ENCODE measurements around the gene CRYBB2. TPM values are rescaled to one million over a fixed set of nuclear protein-coding genes. Genes with fewer than 3 reads are reported as not detected.
"Not testable (repeated sequence)": the region's sequence is repeated elsewhere in the genome, so short reads cannot be mapped to it uniquely, and the experiment has no call there.

CRYBB2 gene
- total RNA-seq, 1 experiment from 2014 or later = not detected

- not testable (repeated sequence) for H2BK5ac ChIP-seq (ENCODE audit: insufficient read length, low read length); H2BK120ac ChIP-seq (ENCODE audit: low read depth, low read length, poor library complexity, severe bottlenecking); H3K4ac ChIP-seq (ENCODE audit: low read depth, low read length); H4K20me1 ChIP-seq (ENCODE audit: control insufficient read depth, insufficient read depth, insufficient read length); H4K5ac ChIP-seq (ENCODE audit: insufficient read length, low read depth, low read length); H3K23me2 ChIP-seq (ENCODE audit: insufficient read length, low read depth, low read length, poor library complexity, severe bottlenecking); H3K27ac Mint-ChIP-seq; H4K91ac ChIP-seq (ENCODE audit: insufficient read length, low read depth, low read length); H2BK15ac ChIP-seq (ENCODE audit: low read depth, low read length); DNase-seq; H3K23ac ChIP-seq (ENCODE audit: insufficient read length, low read depth, low read length); H3K27me3 Mint-ChIP-seq (ENCODE audit: low read depth); H3K9me3 Mint-ChIP-seq; H2AFZ ChIP-seq (ENCODE audit: low read length); H3K9me3 ChIP-seq (ENCODE audit: control insufficient read depth, low read depth, low read length); H2BK20ac ChIP-seq (ENCODE audit: low read depth, low read length, poor library complexity, severe bottlenecking); H3K79me2 ChIP-seq (ENCODE audit: insufficient read depth, low read length); H3K4me3 Mint-ChIP-seq; H3K14ac ChIP-seq (ENCODE audit: insufficient read depth, low read length); H3K27me3 ChIP-seq (ENCODE audit: insufficient read depth, low read length); H4K8ac ChIP-seq (replicated peaks; ENCODE audit: insufficient read length, low read depth, low read length); H3K56ac ChIP-seq (ENCODE audit: insufficient read length, low read depth, low read length); H3K18ac ChIP-seq (ENCODE audit: insufficient read length, low read depth, low read length); H3K4me1 Mint-ChIP-seq; H3K4me1 ChIP-seq (ENCODE audit: insufficient read depth, low read length); H3K4me2 ChIP-seq (ENCODE audit: insufficient read depth, insufficient read length, low read length); H2AK5ac ChIP-seq (ENCODE audit: insufficient read length, low read length); H3K9ac ChIP-seq (ENCODE audit: extremely low read depth, insufficient read length, low read length); H3K79me1 ChIP-seq (ENCODE audit: insufficient read depth, low read depth, low read length, poor library complexity, severe bottlenecking); H3K27ac ChIP-seq (ENCODE audit: insufficient read length, low read depth, low read length); H3T11ph ChIP-seq (ENCODE audit: low read length); H3K36me3 Mint-ChIP-seq (ENCODE audit: insufficient read depth in 1 of 3, low read depth in 3 of 3); H2BK12ac ChIP-seq (ENCODE audit: insufficient read length, low read depth, low read length)
- no CpG with 5 or more reads among the region's 1 CpG for WGBS (ENCODE audit: extremely low coverage, insufficient read length, low lambda C conversion rate)
Measured at GRCh38 chr22:25255169-25255568, 35.7 kb downstream of the CRYBB2 start.

- H4K91ac ChIP-seq (ENCODE audit: insufficient read length, low read depth, low read length); H3K4me2 ChIP-seq (ENCODE audit: insufficient read depth, insufficient read length, low read length); H3K9me3 ChIP-seq (ENCODE audit: control insufficient read depth, low read depth, low read length); H3K4me1 ChIP-seq (ENCODE audit: insufficient read depth, low read length); H3K23ac ChIP-seq (ENCODE audit: insufficient read length, low read depth, low read length); H3K27ac ChIP-seq (ENCODE audit: insufficient read length, low read depth, low read length); H2BK20ac ChIP-seq (ENCODE audit: low read depth, low read length, poor library complexity, severe bottlenecking); H2BK120ac ChIP-seq (ENCODE audit: low read depth, low read length, poor library complexity, severe bottlenecking); H4K20me1 ChIP-seq (ENCODE audit: control insufficient read depth, insufficient read depth, insufficient read length); H3K23me2 ChIP-seq (ENCODE audit: insufficient read length, low read depth, low read length, poor library complexity, severe bottlenecking); H3T11ph ChIP-seq (ENCODE audit: low read length); H3K56ac ChIP-seq (ENCODE audit: insufficient read length, low read depth, low read length); H3K79me1 ChIP-seq (ENCODE audit: insufficient read depth, low read depth, low read length, poor library complexity, severe bottlenecking); H3K4ac ChIP-seq (ENCODE audit: low read depth, low read length); H3K4me1 Mint-ChIP-seq; H3K36me3 Mint-ChIP-seq (ENCODE audit: insufficient read depth in 1 of 3, low read depth in 3 of 3); H3K9me3 Mint-ChIP-seq; H2BK15ac ChIP-seq (ENCODE audit: low read depth, low read length); H3K27ac Mint-ChIP-seq; H3K18ac ChIP-seq (ENCODE audit: insufficient read length, low read depth, low read length); H3K14ac ChIP-seq (ENCODE audit: insufficient read depth, low read length); H3K27me3 ChIP-seq (ENCODE audit: insufficient read depth, low read length); H2AFZ ChIP-seq (ENCODE audit: low read length); DNase-seq; H2BK5ac ChIP-seq (ENCODE audit: insufficient read length, low read length); H2BK12ac ChIP-seq (ENCODE audit: insufficient read length, low read depth, low read length); H3K9ac ChIP-seq (ENCODE audit: extremely low read depth, insufficient read length, low read length); H3K79me2 ChIP-seq (ENCODE audit: insufficient read depth, low read length); H4K5ac ChIP-seq (ENCODE audit: insufficient read length, low read depth, low read length); H3K4me3 Mint-ChIP-seq; H4K8ac ChIP-seq (replicated peaks; ENCODE audit: insufficient read length, low read depth, low read length); H2AK5ac ChIP-seq (ENCODE audit: insufficient read length, low read length): not testable (repeated sequence)
- H3K27me3 Mint-ChIP-seq (ENCODE audit: low read depth) = peaks cover 42% of the 10 kb centered on the region
- no CpG with 5 or more reads among the region's 4 CpGs for WGBS (ENCODE audit: extremely low coverage, insufficient read length, low lambda C conversion rate)
Measured at GRCh38 chr22:25267567-25267966, 48.1 kb downstream of the CRYBB2 start.

All from H9 (cell line).